Measurements from ENCODE around the gene USHBP1. TPM values are rescaled to one million over a fixed set of nuclear protein-coding genes. Genes with fewer than 3 reads are reported as not detected.

Gene USHBP1
- total and polyA plus RNA-seq, 2 of the 13 experiments (the other 11 are each of a cell fraction or from before 2014, with no cell fraction given), result 0.15 to 1.5 TPM

DNA sequence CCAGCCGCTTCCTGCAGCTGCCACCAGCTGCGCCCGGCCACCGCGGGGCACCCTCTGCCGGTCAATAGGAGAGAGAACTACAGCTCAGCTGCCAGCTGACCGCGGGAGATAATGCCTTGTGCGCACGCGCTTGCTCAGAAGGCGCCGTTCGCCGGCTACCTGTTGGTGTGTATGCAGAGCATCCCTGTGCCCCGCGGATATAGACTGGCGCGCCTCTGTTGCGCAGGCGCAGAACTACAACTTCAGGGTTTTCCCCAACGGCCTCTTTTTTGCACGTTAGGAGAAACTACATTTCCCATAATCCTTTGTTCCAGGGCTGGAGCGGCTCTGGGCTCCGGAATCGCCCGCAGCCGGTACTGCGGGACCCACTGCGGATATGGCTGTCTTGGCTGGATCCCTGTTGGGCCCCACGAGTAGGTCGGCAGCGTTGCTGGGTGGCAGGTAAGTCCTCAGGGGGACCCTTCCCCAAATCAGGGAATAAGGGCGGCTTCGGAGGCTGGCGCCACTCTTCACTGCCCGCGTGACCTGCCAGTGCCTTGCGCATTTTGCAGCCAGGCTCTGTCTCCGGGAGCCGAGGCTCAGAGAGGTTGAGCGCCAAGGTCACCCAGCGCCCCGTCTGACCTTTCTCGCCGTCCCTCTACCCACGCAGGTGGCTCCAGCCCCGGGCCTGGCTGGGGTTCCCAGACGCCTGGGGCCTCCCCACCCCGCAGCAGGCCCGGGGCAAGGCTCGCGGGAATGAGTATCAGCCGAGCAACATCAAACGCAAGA, 41.2 kb upstream of the USHBP1 start, which contains the start of gene MRPL34 (continued):
- TF ChIP-seq ZNF350 (CRISPR knock-in tag; IDR thresholded peaks at IDR 0.05; ENCODE audit: borderline replicate concordance, low read depth) (peak; percentile 76), NR2F6 (IDR thresholded peaks at IDR 0.05) (0 out of 2 replicates have a peak, but pooled peaks have one; percentile 33), NR2F6 (CRISPR knock-in tag; IDR thresholded peaks at IDR 0.05) (peak; percentile 49; the same call in 1 of the 2 replicates), FOSL2 (CRISPR knock-in tag; IDR thresholded peaks at IDR 0.05) (peak; percentile 46; the same call in 1 of the 2 replicates), HNF4A (CRISPR knock-in tag; IDR thresholded peaks at IDR 0.05) (peak; percentile 25; the same call in 1 of the 2 replicates), ZNF317 (CRISPR knock-in tag; IDR thresholded peaks at IDR 0.05) (peak; percentile 13; the same call in 1 of the 2 replicates), ZNF780A (CRISPR knock-in tag; IDR thresholded peaks at IDR 0.05) (no peak), FOXA3 (CRISPR knock-in tag; IDR thresholded peaks at IDR 0.05) (peak; percentile 62), SNRNP70 (IDR thresholded peaks at IDR 0.05; ENCODE audit: low read depth, low read length) (no peak), KDM4B (CRISPR knock-in tag; IDR thresholded peaks at IDR 0.05) (no peak), ZFAT (CRISPR knock-in tag; conservative IDR thresholded peaks at IDR 0.05) (0 out of 2 replicates have a peak, but pooled peaks have one; percentile 28), ZNF775 (CRISPR knock-in tag; IDR thresholded peaks at IDR 0.05; ENCODE audit: borderline replicate concordance) (peak; percentile 57; the same call in 1 of the 2 replicates), ZFP82 (CRISPR knock-in tag; IDR thresholded peaks at IDR 0.05; ENCODE audit: borderline replicate concordance) (peak; percentile 78; the same call in 1 of the 2 replicates), NFYB (CRISPR knock-in tag; IDR thresholded peaks at IDR 0.05) (peak; percentile 9; the same call in 1 of the 2 replicates), ZNF558 (CRISPR knock-in tag; IDR thresholded peaks at IDR 0.05; ENCODE audit: borderline replicate concordance) (no peak), NR2F2 (IDR thresholded peaks at IDR 0.05; ENCODE audit: borderline replicate concordance, low read depth) (no peak), RFXANK (CRISPR knock-in tag; IDR thresholded peaks at IDR 0.05) (0 out of 2 replicates have a peak, but pooled peaks have one; percentile 68), KLF9 (CRISPR knock-in tag; IDR thresholded peaks at IDR 0.05; ENCODE audit: low read depth) (peak; percentile 86)
- TF ChIP-seq, protein P1, sequence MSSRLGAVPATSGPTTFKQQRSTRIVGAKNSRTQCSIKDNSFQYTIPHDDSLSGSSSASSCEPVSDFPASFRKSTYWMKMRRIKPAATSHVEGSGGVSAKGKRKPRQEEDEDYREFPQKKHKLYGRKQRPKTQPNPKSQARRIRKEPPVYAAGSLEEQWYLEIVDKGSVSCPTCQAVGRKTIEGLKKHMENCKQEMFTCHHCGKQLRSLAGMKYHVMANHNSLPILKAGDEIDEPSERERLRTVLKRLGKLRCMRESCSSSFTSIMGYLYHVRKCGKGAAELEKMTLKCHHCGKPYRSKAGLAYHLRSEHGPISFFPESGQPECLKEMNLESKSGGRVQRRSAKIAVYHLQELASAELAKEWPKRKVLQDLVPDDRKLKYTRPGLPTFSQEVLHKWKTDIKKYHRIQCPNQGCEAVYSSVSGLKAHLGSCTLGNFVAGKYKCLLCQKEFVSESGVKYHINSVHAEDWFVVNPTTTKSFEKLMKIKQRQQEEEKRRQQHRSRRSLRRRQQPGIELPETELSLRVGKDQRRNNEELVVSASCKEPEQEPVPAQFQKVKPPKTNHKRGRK (CRISPR knock-in tag; IDR thresholded peaks at IDR 0.05), result no peak
- TF ChIP-seq, protein P2, sequence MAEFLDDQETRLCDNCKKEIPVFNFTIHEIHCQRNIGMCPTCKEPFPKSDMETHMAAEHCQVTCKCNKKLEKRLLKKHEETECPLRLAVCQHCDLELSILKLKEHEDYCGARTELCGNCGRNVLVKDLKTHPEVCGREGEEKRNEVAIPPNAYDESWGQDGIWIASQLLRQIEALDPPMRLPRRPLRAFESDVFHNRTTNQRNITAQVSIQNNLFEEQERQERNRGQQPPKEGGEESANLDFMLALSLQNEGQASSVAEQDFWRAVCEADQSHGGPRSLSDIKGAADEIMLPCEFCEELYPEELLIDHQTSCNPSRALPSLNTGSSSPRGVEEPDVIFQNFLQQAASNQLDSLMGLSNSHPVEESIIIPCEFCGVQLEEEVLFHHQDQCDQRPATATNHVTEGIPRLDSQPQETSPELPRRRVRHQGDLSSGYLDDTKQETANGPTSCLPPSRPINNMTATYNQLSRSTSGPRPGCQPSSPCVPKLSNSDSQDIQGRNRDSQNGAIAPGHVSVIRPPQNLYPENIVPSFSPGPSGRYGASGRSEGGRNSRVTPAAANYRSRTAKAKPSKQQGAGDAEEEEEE (CRISPR knock-in tag; IDR thresholded peaks at IDR 0.05; ENCODE audit: borderline replicate concordance), result no peak; the same call in 1 of the 2 replicates
- TF ChIP-seq, protein P3, sequence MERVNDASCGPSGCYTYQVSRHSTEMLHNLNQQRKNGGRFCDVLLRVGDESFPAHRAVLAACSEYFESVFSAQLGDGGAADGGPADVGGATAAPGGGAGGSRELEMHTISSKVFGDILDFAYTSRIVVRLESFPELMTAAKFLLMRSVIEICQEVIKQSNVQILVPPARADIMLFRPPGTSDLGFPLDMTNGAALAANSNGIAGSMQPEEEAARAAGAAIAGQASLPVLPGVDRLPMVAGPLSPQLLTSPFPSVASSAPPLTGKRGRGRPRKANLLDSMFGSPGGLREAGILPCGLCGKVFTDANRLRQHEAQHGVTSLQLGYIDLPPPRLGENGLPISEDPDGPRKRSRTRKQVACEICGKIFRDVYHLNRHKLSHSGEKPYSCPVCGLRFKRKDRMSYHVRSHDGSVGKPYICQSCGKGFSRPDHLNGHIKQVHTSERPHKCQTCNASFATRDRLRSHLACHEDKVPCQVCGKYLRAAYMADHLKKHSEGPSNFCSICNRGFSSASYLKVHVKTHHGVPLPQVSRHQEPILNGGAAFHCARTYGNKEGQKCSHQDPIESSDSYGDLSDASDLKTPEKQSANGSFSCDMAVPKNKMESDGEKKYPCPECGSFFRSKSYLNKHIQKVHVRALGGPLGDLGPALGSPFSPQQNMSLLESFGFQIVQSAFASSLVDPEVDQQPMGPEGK (CRISPR knock-in tag; IDR thresholded peaks at IDR 0.05), result peak; percentile 61; the same call in 1 of the 2 replicates
- TF ChIP-seq, protein P4, sequence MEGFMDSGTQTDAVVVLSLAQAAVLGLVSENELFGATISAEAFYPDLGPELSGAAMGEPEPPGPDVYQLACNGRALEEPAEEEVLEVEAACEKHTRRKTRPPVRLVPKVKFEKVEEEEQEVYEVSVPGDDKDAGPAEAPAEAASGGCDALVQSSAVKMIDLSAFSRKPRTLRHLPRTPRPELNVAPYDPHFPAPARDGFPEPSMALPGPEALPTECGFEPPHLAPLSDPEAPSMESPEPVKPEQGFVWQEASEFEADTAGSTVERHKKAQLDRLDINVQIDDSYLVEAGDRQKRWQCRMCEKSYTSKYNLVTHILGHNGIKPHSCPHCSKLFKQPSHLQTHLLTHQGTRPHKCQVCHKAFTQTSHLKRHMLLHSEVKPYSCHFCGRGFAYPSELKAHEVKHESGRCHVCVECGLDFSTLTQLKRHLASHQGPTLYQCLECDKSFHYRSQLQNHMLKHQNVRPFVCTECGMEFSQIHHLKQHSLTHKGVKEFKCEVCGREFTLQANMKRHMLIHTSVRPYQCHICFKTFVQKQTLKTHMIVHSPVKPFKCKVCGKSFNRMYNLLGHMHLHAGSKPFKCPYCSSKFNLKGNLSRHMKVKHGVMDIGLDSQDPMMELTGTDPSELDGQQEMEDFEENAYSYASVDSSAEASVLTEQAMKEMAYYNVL (CRISPR knock-in tag; IDR thresholded peaks at IDR 0.05; ENCODE audit: borderline replicate concordance), result no peak
- TF ChIP-seq, protein P5, sequence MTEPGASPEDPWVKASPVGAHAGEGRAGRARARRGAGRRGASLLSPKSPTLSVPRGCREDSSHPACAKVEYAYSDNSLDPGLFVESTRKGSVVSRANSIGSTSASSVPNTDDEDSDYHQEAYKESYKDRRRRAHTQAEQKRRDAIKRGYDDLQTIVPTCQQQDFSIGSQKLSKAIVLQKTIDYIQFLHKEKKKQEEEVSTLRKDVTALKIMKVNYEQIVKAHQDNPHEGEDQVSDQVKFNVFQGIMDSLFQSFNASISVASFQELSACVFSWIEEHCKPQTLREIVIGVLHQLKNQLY (CRISPR knock-in tag; IDR thresholded peaks at IDR 0.05), result no peak

Data from HepG2 (cell line).